ENCODE measurements around the gene NRIP1.

GRCh38 chr21:15104470-15104869, 39.7 kb upstream of the NRIP1 start:
- no peak for TF ChIP-seq EZH2 (IDR thresholded peaks at IDR 0.05)
- TF ChIP-seq, protein P1, sequence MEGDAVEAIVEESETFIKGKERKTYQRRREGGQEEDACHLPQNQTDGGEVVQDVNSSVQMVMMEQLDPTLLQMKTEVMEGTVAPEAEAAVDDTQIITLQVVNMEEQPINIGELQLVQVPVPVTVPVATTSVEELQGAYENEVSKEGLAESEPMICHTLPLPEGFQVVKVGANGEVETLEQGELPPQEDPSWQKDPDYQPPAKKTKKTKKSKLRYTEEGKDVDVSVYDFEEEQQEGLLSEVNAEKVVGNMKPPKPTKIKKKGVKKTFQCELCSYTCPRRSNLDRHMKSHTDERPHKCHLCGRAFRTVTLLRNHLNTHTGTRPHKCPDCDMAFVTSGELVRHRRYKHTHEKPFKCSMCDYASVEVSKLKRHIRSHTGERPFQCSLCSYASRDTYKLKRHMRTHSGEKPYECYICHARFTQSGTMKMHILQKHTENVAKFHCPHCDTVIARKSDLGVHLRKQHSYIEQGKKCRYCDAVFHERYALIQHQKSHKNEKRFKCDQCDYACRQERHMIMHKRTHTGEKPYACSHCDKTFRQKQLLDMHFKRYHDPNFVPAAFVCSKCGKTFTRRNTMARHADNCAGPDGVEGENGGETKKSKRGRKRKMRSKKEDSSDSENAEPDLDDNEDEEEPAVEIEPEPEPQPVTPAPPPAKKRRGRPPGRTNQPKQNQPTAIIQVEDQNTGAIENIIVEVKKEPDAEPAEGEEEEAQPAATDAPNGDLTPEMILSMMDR (IDR thresholded peaks at IDR 0.05) = no peak
- TF ChIP-seq EZH2phosphoT487 (IDR thresholded peaks at IDR 0.05) = no peak
